ENCODE measurements around the gene CDNF.
"Not testable (repeated sequence)": the region's sequence is repeated elsewhere in the genome, so short reads cannot be mapped to it uniquely, and the experiment has no call there.

The CDNF gene

DNA sequence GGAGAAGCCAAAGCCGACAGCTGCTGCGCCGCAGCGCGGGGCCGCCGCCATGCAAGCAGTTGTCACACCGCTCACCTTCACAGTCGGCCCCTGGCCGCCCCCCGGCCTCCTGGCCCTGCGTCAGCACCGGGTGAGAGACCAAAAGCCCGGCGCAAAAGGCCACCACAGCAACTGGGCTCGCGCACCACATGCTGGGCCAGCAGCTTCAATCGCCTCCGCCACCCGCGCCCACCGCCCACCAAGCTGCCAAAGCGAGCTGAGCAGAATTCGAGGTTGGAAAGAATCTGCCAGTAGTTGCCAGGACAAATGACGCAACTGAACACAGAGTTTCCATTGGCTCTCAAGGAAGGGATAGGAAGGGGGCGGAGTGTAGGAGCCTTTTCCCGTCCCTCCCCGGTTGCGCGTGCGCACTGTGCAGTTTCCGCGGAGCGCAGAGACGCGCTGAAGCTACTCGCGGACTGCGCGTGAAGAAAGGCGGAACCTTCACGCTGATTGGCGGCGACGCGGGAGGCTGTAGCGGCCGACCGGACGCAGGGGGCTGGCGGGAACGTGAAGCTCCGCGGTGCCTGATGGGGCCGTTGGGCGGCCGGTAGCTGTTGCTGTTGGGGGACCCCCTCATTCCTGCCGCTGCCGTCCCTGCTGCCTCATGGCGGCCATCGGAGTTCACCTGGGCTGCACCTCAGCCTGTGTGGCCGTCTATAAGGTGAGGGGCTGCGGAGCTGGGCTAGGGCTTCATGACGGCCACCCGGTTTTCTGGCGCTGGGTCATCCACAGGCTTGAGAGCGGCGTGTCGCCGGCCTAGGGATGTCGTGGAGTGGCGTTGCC lies at the start of gene CDNF, which contains the start of the genes HSPA14 and MSANTD7:
Gene CDNF (minus strand): TSS at position 281 of the 825 bp plus-strand sequence. CDS start 91 bp downstream, at position 190.
Gene HSPA14 (plus strand): TSS at position 550 of the 825 bp plus-strand sequence. CDS start 97 bp downstream, at position 647.
Gene MSANTD7 (plus strand): TSS at position 550 of the 825 bp plus-strand sequence. CDS start 3,979 bp downstream, outside the sequence.
- peak; percentile 99 for DNase-seq (ENCODE audit: low spot score)

DNA sequence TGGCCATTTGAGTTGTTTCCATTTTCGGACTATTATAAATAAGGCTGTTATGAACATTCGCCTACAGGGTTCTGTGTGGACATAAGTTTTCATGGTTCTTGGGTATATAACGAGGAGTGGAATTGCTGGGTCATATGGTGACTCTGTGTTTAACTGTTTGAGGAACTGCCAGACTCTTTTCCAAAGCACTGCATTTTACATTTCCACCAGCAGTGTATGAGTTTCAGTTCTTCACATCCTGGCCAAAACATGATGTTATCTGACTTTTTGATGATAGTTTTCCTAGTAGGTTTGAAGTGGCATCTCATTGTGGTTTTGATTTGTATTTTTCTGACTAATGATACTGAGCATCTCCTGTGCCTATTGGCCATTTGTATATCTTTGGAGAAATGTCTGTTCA lies 46.2 kb upstream of the CDNF start:
- DNase-seq (ENCODE audit: low spot score) = no peak

DNA sequence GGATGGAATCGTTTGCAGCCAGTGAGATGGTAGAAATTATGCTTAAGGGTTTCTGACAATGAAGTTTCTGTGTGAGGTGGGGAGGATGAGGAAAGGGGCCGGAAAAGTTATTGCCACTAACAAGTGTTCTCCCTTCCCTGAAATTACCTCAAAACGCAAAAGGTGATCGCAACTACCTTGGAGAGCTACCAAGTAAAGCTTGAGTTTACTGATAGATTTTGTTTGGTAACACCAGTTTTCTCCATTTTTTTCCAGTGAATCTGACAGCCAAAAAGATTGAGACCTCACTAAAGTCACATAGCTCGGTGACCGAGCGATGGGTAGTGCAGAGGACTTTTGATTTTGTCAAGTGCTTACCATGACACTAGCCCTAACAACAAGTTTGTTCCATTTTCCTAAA lies 42.4 kb upstream of the CDNF start:
- DNase-seq (ENCODE audit: low spot score) = no peak

GRCh38 chr10:14879928-14880193 lies 42.0 kb upstream of the CDNF start:
- no peak for DNase-seq (ENCODE audit: low spot score)

- peak; percentile 53 for DNase-seq (ENCODE audit: low spot score)
Observed at GRCh38 chr10:14879124-14879927, 41.5 kb upstream of the CDNF start.

DNA sequence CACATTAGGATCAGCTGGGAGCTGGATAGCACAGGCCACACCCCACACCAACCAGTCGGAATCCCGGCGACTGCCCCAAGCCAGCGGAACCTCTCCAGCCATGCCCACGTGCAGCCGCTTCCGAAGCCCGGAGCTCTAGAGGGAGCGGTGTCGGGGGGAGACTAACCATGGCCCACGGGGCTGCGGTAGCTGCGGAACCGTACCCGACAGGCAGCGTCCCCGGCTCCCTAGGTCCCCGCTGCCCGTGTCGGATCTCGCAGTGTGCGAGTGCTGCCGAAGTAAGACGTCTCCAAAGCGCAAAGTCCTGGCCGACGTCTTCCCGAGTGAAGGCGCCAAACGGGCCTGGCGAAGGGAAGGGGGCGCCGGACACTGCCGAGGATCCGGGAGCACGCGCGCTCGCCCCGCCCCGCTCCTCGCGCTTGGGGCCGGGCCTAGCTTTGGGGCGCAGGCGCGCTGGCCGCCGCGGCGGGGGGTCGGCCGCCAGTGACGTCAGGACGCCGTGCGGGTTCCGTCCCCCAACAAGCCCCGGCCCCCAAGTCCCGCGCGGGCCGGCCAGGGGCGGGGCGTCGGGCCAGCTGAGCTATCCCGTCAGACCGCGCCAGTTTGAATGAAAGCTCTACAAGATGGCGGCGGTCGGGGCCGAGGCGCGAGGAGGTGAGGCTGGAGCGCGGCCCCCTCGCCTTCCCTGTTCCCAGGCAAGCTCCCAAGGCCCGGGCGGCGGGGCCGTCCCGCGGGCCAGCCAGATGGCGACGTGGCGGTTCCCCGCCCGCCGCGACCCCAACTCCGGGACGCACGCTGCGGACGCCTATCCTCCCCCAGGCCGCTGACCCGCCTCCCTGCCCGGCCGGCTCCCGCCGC lies 40.7 kb upstream of the CDNF start, which contains the start of gene SUV39H2:
Gene SUV39H2 (plus strand): TSS at position 601 of the 858 bp plus-strand sequence. CDS start 23 bp downstream, at position 624.
- DNase-seq (ENCODE audit: low spot score) = peak; percentile 97

- no peak for DNase-seq (ENCODE audit: low spot score)
Observed at GRCh38 chr10:14876764-14877163, 38.9 kb upstream of the CDNF start.

- DNase-seq (ENCODE audit: low spot score) = no peak
Observed at GRCh38 chr10:14875941-14876340, 38.1 kb upstream of the CDNF start.

DNA sequence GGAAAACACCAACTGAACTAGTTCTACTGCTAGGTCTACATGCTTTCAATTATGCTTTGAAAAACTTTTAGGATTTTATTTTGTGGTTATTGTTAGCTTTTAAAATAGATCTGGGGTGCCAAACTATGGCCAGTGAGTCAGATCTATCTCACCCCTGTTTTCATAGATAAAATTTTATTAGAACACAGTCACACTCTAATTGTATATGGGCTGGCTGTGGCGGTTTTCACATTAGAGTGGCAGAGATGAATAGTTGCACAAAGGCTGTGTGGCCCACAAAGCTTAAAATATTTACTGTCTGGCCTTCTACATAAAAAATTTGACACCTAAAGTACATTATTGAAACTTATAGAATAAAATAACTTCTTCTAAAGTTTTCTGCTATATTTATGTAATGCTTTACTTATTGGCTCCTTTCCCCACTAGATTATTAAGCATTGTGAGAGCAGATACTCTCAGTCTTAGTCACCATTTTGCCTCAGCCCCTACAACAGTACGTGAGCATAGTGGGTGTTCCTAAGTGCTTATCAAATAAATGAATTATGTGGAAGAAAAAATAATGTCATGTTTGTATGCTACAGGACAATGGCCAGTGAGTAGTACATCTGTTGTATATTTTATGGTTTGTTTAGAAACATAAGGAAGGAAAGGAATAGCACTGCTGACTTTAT lies 35.4 kb upstream of the CDNF start:
- no peak for DNase-seq (ENCODE audit: low spot score)

- DNase-seq (ENCODE audit: low spot score) = not testable (repeated sequence)
Observed at GRCh38 chr10:14864871-14865270, 27.0 kb upstream of the CDNF start.

- not testable (repeated sequence) for DNase-seq (ENCODE audit: low spot score)
Observed at GRCh38 chr10:14864466-14864865, 26.6 kb upstream of the CDNF start.

DNA sequence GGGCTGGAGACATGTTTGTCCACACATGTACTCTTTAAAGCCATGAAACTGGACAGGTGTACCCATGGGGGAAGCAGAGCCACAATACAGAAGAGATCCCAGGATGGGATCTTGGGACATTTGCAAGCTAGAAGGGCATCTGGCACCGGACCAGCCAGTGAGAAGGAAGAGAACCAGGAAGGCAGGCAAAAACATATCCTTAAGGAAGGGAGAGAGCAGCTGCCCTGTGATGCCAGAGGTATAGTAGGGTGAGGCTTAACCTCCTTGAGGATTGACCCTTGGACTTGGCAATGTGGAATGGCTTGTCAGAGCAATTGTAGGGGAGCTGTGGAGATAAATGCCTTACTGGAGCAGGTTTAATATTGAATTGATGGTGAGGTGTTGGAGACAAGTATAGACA lies 23.0 kb upstream of the CDNF start:
- DNase-seq (ENCODE audit: low spot score) = no peak

GRCh38 chr10:14859775-14860174 lies 21.9 kb upstream of the CDNF start:
- no peak for DNase-seq (ENCODE audit: low spot score)

DNA sequence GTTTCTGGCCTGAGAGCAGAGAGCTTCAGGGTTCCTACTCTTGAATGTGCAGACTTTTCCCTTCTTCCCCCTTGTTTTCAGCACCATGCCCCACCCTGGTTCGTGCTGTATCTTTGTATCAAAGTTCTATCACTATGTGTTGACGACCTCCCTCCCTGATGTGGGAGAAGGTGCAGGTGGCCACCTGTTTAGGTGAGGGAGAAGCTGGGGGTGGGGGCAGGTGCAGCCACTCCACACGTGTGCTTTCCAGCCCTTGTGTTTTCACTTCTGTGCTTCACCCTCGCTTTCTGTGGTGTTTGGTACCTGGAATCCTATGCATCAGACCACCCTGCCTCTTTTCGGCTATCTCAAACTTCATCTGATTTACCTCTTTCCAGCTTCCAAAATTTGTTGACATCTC lies 21.2 kb upstream of the CDNF start:
- DNase-seq (ENCODE audit: low spot score) = no peak

GRCh38 chr10:14858338-14858960 lies 20.6 kb upstream of the CDNF start:
- no peak for DNase-seq (ENCODE audit: low spot score)

GRCh38 chr10:14855453-14855852 lies 17.6 kb upstream of the CDNF start:
- DNase-seq (ENCODE audit: low spot score) = no peak

DNA sequence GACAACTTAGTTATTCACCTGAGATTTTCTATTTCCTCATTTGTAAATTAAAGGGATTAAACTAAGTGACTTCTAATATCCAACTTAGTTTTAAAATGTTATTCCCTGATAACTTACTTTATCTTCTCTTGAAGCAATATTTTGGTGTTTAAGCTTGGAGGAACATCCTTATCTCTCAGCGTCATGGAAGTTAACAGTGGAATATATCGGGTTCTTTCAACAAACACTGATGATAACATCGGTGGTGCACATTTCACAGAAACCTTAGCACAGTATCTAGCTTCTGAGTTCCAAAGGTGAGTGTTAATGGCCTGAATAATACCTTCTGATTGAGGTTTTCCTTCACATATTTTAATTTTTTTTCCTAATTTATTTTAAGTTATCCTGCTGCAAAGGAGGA lies 14.4 kb upstream of the CDNF start:
- no peak for DNase-seq (ENCODE audit: low spot score)

GRCh38 chr10:14844948-14845347 lies 7.1 kb upstream of the CDNF start:
- no peak for DNase-seq (ENCODE audit: low spot score)

DNA sequence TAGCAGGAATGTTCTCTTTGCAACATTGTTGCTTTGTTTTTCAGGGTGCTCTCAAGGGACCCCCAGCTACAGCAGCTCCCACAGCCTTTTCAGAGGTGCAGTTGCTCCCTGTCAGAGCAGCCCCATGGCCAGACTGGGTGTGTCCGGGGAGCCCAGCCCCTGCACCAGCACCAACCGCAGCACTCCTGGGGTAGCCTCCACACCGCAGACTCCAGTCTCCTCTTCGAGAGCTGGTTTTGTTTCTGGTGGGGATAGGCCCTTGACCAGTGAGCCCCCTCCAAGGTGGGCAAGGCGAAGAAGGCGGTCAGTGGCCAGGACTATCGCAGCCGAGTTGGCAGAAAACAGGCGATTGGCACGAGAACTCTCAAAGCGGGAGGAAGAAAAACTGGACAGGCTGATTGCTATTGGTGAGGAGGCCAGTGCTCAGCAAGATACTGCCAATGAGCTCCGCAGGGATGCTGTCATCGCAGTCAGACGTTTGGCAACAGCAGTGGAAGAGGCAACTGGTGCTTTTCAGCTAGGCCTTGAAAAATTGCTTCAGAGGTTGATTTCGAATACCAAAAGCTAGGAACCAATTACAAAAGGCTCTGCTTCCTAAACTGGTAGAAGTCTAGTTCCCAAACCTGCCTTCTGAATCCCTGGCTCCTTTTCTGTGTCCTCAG lies 5.6 kb upstream of the CDNF start:
- DNase-seq (ENCODE audit: low spot score) = no peak

DNA sequence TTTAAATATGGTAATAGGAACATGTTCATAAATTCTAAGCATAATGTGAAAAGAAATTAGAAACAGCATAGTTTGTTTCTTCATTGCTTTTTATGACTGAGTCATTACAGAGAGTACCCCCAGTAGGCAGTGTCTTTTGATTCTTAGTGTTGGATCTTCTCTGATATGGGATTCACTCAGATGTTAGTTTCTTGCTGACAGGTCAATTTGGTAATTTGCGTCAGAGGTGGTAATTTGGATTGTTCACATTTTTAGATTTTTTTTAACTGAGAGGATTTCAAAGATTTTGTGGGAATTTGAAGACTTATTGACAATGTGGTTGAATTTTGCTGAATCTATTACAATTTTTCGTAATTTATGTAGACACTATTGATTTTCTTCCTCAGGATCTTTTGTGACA lies 2.3 kb upstream of the CDNF start:
- no peak for DNase-seq (ENCODE audit: low spot score)

GRCh38 chr10:14839305-14839695 lies 1.5 kb upstream of the CDNF start:
- no peak for DNase-seq (ENCODE audit: low spot score)
